GM19467 (cell line): ENCODE measurements around the gene DOK3.
"Not testable (repeated sequence)": the region's sequence is repeated elsewhere in the genome, so short reads cannot be mapped to it uniquely, and the experiment has no call there.

Experiments used
- ATAC-seq: cut with Tn5 transposase; IDR thresholded peaks from one replicate; pipeline ENCODE4 v1.9.1; 2021; ENCODE audit warnings: mild to moderate bottlenecking, moderate library complexity; ENCODE audit not compliant: unreplicated experiment

The DOK3 gene

DNA sequence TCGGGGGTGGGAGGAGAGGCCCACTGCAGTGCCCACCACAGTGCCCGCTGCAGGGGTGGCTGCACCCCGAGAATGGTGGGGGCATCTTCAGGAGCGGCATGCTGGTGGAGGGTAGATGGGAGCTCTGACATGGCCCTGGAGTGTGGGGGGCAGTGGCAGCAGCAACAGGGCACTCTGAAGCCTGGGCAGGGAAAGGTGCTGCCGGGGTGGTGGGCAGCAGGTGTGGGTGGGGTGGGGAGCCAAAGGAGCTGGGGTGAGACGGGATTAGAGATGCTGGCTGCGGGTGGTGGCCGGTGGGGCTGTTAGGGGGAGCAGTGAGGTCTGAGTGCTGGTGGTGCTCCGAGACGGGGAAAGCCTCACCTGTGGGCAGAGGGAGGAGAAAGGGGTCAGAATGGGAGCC is 26.8 kb upstream of the DOK3 start:
- ATAC-seq = no peak

- ATAC-seq = no peak
Measured at GRCh38 chr5:177535125-177535524, 25.5 kb upstream of the DOK3 start.

GRCh38 chr5:177534433-177534832 is 24.8 kb upstream of the DOK3 start:
- not testable (repeated sequence) for ATAC-seq

DNA sequence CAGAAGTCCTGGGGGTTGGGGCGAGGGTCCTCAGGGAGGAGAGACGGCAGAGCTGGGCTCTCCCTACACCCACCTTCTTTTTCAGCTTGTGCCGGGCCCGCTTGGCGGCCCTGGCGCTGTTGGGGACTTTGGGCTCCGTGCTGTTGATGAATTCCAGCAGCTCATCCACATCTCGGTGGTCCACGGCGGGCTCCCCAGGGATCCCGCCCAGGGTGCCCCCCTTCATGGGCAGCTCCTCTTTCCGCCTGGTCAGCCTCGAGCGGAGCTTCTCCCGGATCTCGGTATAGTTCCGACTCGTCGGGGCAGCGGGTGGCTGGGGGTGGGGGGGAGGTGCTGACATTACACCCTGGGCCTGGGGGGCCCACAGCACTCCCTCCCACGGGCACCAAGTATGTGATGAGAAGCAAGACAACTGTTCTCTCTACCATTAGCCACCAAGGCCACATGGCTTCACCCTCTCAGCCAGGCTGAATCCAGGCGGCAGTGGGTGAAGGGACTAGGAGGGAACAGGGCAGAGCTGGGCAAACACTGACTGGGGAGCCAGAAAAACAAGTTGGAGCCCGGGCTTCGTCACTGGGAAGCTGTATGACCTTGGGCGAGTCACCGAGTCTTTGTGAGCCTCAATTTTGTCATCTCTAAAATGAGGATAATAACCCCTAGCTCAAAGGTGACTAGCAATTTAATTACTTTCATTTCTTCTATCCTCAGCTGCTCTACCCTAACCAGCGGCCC is 21.7 kb upstream of the DOK3 start:
- ATAC-seq = no peak

GRCh38 chr5:177530638-177531037 is 21.0 kb upstream of the DOK3 start:
- ATAC-seq = no peak

GRCh38 chr5:177529247-177530203 is 19.9 kb upstream of the DOK3 start:
- ATAC-seq = no peak

GRCh38 chr5:177528631-177529030 is 19.0 kb upstream of the DOK3 start:
- no peak for ATAC-seq

DNA sequence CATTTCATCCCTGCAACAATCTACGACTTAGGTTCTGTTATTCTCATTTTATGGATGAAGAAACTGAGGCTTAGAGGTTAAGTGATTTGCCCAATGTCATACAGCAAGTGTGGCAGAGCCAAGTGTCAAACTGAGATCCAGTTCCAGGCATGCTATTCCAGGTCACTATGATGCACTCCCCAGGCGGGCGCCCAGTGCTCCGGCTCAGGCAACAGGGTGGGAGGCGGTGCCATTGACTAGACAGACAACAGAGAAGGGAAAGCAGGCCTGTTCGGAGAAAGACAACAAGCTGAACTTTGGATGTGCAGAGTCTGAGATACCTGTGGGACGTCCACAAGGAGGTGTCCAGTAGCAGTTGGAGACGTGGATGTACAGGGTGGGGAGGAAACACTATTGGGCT is 18.0 kb upstream of the DOK3 start:
- no peak for ATAC-seq

- ATAC-seq = no peak
Measured at GRCh38 chr5:177526791-177527190, 17.2 kb upstream of the DOK3 start.

GRCh38 chr5:177526191-177526590 is 16.6 kb upstream of the DOK3 start:
- no peak for ATAC-seq

DNA sequence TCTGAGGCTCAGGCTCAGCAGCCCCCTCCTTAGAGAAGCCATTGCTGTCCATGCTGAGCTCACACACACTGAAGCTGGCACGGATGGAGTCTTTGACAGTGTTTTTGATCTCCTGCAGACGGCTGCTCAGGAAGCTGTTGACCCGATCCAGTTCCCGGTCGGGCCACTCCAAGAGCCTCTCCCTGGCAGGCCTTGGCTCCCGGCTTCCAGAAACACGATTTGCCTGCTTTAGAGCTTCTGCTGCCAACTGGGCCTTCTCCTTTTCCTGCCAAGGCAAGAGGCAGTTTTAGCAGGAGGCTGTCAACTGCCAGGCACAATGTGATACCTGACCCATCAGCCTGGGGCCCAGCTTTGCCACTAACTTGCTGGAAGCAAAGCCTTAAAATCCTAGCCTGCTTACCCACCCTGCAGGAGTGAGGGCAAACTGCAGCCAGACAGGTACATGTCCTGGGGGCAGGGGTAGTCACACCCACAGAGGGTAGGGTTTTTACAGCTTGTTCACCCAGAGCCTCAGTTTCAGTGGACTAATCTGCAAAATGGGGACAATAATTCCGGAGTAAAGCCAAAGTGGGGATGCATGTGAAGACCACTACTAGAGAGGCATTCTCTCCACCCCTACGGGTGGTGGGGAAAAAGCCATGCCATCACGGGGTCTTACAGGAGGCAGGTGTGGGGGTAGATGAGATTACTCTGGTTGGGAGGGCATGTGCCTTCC is 15.5 kb upstream of the DOK3 start:
- ATAC-seq = no peak

GRCh38 chr5:177524539-177524900 is 14.9 kb upstream of the DOK3 start:
- ATAC-seq = no peak

- ATAC-seq = no peak
Measured at GRCh38 chr5:177523711-177524538, 14.3 kb upstream of the DOK3 start.

GRCh38 chr5:177520916-177521513 is 11.4 kb upstream of the DOK3 start:
- ATAC-seq = no peak

- no peak for ATAC-seq
Measured at GRCh38 chr5:177520271-177520670, 10.6 kb upstream of the DOK3 start.

- no peak for ATAC-seq
Measured at GRCh38 chr5:177519463-177520235, 10.0 kb upstream of the DOK3 start.

GRCh38 chr5:177516601-177517568 is 7.3 kb upstream of the DOK3 start, which contains the start of gene DDX41:
DDX41 (minus strand) TSS chr5:177516961; CDS start chr5:177516945, 16 bp downstream.
- peak; percentile 74 for ATAC-seq

- ATAC-seq = no peak
Measured at GRCh38 chr5:177515580-177515979, 6.0 kb upstream of the DOK3 start.
